H9 (cell line): Measurements from ENCODE around the gene SLC23A1. TPM values are rescaled to one million over a fixed set of nuclear protein-coding genes. Genes with fewer than 3 reads are reported as not detected.

Source experiments
- DNase-seq: peaks from one replicate; pipeline ENCODE4 v3.0.0-alpha.2; 2017
- H2AFZ ChIP-seq: one replicate; pipeline ENCODE4 v1.6.1; 2013; ENCODE audit warnings: mild to moderate bottlenecking, low read length, control low read depth, moderate library complexity
- H2AK5ac ChIP-seq: 2 replicates; pipeline ENCODE4 v1.6.1; 2013; ENCODE audit warnings: low read length, control low read depth, mixed read lengths; ENCODE audit not compliant: insufficient read length
- H2BK120ac ChIP-seq: one replicate; pipeline ENCODE4 v1.6.1; 2013; ENCODE audit warnings: low read depth, mild to moderate bottlenecking, low read length, control low read depth, inconsistent platforms; ENCODE audit not compliant: poor library complexity, severe bottlenecking
- H2BK12ac ChIP-seq: 2 replicates; pipeline ENCODE4 v1.6.1; 2013; ENCODE audit warnings: low read length, control low read depth, mixed read lengths, low read depth; ENCODE audit not compliant: insufficient read length
- H2BK15ac ChIP-seq: 2 replicates; pipeline ENCODE4 v1.6.1; 2013; ENCODE audit warnings: low read depth, low read length, control low read depth
- H2BK20ac ChIP-seq: one replicate; pipeline ENCODE4 v1.6.1; 2013; ENCODE audit warnings: low read depth, mild to moderate bottlenecking, low read length, control low read depth, inconsistent platforms; ENCODE audit not compliant: poor library complexity, severe bottlenecking
- H2BK5ac ChIP-seq: 2 replicates; pipeline ENCODE4 v1.6.1; 2013; ENCODE audit warnings: low read length, control low read depth, mixed read lengths; ENCODE audit not compliant: insufficient read length
- H3K14ac ChIP-seq: 2 replicates; pipeline ENCODE4 v1.6.1; 2013; ENCODE audit warnings: low read length, control low read depth; ENCODE audit not compliant: insufficient read depth
- H3K18ac ChIP-seq: 2 replicates; pipeline ENCODE4 v1.6.1; 2013; ENCODE audit warnings: low read depth, mild to moderate bottlenecking, mixed read lengths, low read length, control low read depth; ENCODE audit not compliant: insufficient read length
- H3K23ac ChIP-seq: 2 replicates; pipeline ENCODE4 v1.6.1; 2013; ENCODE audit warnings: low read length, control low read depth, mixed read lengths, low read depth; ENCODE audit not compliant: insufficient read length
- H3K23me2 ChIP-seq: 2 replicates; pipeline ENCODE4 v1.6.1; 2013; ENCODE audit warnings: low read depth, mild to moderate bottlenecking, mixed read lengths, low read length, control low read depth; ENCODE audit not compliant: insufficient read length, poor library complexity, severe bottlenecking
- H3K27ac ChIP-seq: 2 replicates; pipeline ENCODE4 v1.5.1; 2013; ENCODE audit warnings: low read length, control low read depth, mixed read lengths, low read depth; ENCODE audit not compliant: insufficient read length
- H3K27me3 ChIP-seq: 2 replicates; pipeline ENCODE4 v1.6.1; 2013; ENCODE audit warnings: low read length, control low read depth, inconsistent platforms; ENCODE audit not compliant: insufficient read depth
- H3K4ac ChIP-seq: 2 replicates; pipeline ENCODE4 v1.6.1; 2013; ENCODE audit warnings: low read depth, mild to moderate bottlenecking, control low read depth, inconsistent platforms, low read length, moderate library complexity
- H3K4me1 ChIP-seq: 2 replicates; pipeline ENCODE4 v1.6.1; 2013; ENCODE audit warnings: low read length, control low read depth, inconsistent platforms; ENCODE audit not compliant: insufficient read depth
- H3K4me2 ChIP-seq: 2 replicates; pipeline ENCODE4 v1.6.1; 2013; ENCODE audit warnings: low read length, control low read depth, mixed read lengths; ENCODE audit not compliant: insufficient read length, insufficient read depth
- H3K56ac ChIP-seq: 2 replicates; pipeline ENCODE4 v1.6.1; 2013; ENCODE audit warnings: low read depth, mild to moderate bottlenecking, mixed read lengths, low read length, control low read depth; ENCODE audit not compliant: insufficient read length
- H3K79me1 ChIP-seq: 2 replicates; pipeline ENCODE4 v1.6.1; 2013; ENCODE audit warnings: low read depth, mild to moderate bottlenecking, moderate library complexity, low read length, control low read depth, inconsistent platforms; ENCODE audit not compliant: insufficient read depth, poor library complexity, severe bottlenecking
- H3K79me2 ChIP-seq: 2 replicates; pipeline ENCODE4 v1.6.1; 2013; ENCODE audit warnings: low read length, control low read depth, inconsistent platforms; ENCODE audit not compliant: insufficient read depth
- H3K9ac ChIP-seq: 2 replicates; pipeline ENCODE4 v1.6.1; 2013; ENCODE audit warnings: low read length, control low read depth, mixed read lengths; ENCODE audit not compliant: insufficient read length; ENCODE audit errors: extremely low read depth
- H3K9me3 ChIP-seq: one replicate; pipeline ENCODE4 v1.6.1; 2013; ENCODE audit warnings: low read depth, low read length, inconsistent platforms; ENCODE audit not compliant: control insufficient read depth
- H3T11ph ChIP-seq: one replicate; pipeline ENCODE4 v1.6.1; 2013; ENCODE audit warnings: mild to moderate bottlenecking, low read length, control low read depth, inconsistent platforms
- H4K20me1 ChIP-seq: one replicate; pipeline ENCODE4 v1.6.1; 2013; ENCODE audit not compliant: control insufficient read depth, insufficient read length, insufficient read depth
- H4K5ac ChIP-seq: 2 replicates; pipeline ENCODE4 v1.6.1; 2013; ENCODE audit warnings: low read depth, mild to moderate bottlenecking, mixed read lengths, low read length, control low read depth; ENCODE audit not compliant: insufficient read length
- H4K8ac ChIP-seq: replicated peaks from 2 replicates; pipeline ENCODE4 v1.6.1; 2013; ENCODE audit warnings: low read length, control low read depth, mixed read lengths, low read depth; ENCODE audit not compliant: insufficient read length
- H4K91ac ChIP-seq: 2 replicates; pipeline ENCODE4 v1.6.1; 2013; ENCODE audit warnings: low read depth, mild to moderate bottlenecking, moderate library complexity, mixed read lengths, low read length, control low read depth; ENCODE audit not compliant: insufficient read length
- H3K27ac Mint-ChIP-seq, 3 experiments: 2 replicates in 2 of 3; 3 replicates in 1 of 3; pipeline ENCODE4 v1.8.0; 2020 to 2021; ENCODE audit warnings: mixed read lengths in 3 of 3, mild to moderate bottlenecking in 1 of 3, moderate library complexity in 1 of 3
- H3K27me3 Mint-ChIP-seq: 2 replicates; pipeline ENCODE4 v1.8.0; 2021; ENCODE audit warnings: low read depth, mild to moderate bottlenecking, moderate library complexity, mixed read lengths
- H3K36me3 Mint-ChIP-seq, 3 experiments: 2 replicates in 2 of 3; 3 replicates in 1 of 3; pipeline ENCODE4 v1.8.0; 2020 to 2021; ENCODE audit warnings: low read depth in 3 of 3, mixed read lengths in 3 of 3; ENCODE audit not compliant: insufficient read depth in 1 of 3
- H3K4me1 Mint-ChIP-seq, 2 experiments: 2 replicates each; pipeline ENCODE4 v1.8.0; 2020; ENCODE audit warnings: mixed read lengths in 2 of 2
- H3K4me3 Mint-ChIP-seq, 2 experiments: 2 replicates in 1 of 2; 3 replicates in 1 of 2; pipeline ENCODE4 v1.8.0; 2020 to 2021; ENCODE audit warnings: mild to moderate bottlenecking in 2 of 2, mixed read lengths in 2 of 2, moderate library complexity in 1 of 2
- H3K9me3 Mint-ChIP-seq, 2 experiments: 2 replicates in 1 of 2; 3 replicates in 1 of 2; pipeline ENCODE4 v1.8.0; 2020; ENCODE audit warnings: mild to moderate bottlenecking in 2 of 2, mixed read lengths in 2 of 2, moderate library complexity in 1 of 2
- WGBS: extraction: QIAGEN DNeasy Blood & Tissue Kit; methylation state at CpG from one replicate; pipeline ENCODE4 v1.1.7; 2013; ENCODE audit warnings: missing lambda C conversion rate, low lambda C conversion rate, mixed read lengths; ENCODE audit not compliant: insufficient read length; ENCODE audit errors: extremely low coverage; 5-methylcytosine and 5-hydroxymethylcytosine counted together
- total RNA-seq: library from RNA; stranded (reverse); gene quantifications from 2 replicates; pipeline ENCODE4 v1.2.1, GENCODE V29; 2021
- TF ChIP-seq, protein P1 (sequence below): fragments of 200-600 bp; sonication (generic); conservative IDR thresholded peaks from 3 replicates; pipeline ENCODE4 v1.8.0; 2021; ENCODE audit warnings: antibody characterized with exemption, mild to moderate bottlenecking

The SLC23A1 gene
- total RNA-seq, 1 experiment from 2014 or later, result not detected

GRCh38 chr5:139381837-139382761 lies 998 bp downstream of the SLC23A1 start:
- WGBS, result no CpG with 5 or more reads among the region's 28 CpGs
- Mint-ChIP-seq H3K4me3 (no peak overlapping the region), H3K9me3 (no peaks in the 10 kb centered on the region), H3K4me1 (peaks cover 19 to 27% of the 10 kb centered on the region in 2 experiments; a peak in 3 of 4 replicates), H3K27me3 (no peaks in the 10 kb centered on the region; the same call in 1 of the 2 replicates), H3K36me3 (no peaks in the 10 kb centered on the region; a peak in 1 of 7 replicates), H3K27ac (no peak overlapping the region; a peak in 1 of 7 replicates)
- TF ChIP-seq, protein P1, sequence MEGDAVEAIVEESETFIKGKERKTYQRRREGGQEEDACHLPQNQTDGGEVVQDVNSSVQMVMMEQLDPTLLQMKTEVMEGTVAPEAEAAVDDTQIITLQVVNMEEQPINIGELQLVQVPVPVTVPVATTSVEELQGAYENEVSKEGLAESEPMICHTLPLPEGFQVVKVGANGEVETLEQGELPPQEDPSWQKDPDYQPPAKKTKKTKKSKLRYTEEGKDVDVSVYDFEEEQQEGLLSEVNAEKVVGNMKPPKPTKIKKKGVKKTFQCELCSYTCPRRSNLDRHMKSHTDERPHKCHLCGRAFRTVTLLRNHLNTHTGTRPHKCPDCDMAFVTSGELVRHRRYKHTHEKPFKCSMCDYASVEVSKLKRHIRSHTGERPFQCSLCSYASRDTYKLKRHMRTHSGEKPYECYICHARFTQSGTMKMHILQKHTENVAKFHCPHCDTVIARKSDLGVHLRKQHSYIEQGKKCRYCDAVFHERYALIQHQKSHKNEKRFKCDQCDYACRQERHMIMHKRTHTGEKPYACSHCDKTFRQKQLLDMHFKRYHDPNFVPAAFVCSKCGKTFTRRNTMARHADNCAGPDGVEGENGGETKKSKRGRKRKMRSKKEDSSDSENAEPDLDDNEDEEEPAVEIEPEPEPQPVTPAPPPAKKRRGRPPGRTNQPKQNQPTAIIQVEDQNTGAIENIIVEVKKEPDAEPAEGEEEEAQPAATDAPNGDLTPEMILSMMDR, result no peak
- Histone ChIP-seq H2BK120ac (no peak overlapping the region), H3K23ac (no peak overlapping the region), H3K14ac (no peak overlapping the region), H3K4me1 (no peaks in the 10 kb centered on the region), H2AK5ac (no peak overlapping the region), H2BK15ac (no peak overlapping the region), H3K79me2 (no peaks in the 10 kb centered on the region), H3K79me1 (no peaks in the 10 kb centered on the region), H2BK12ac (no peak overlapping the region), H3K9ac (no peak overlapping the region), H4K8ac (no peak overlapping the region), H3K56ac (no peak overlapping the region), H2BK5ac (no peak overlapping the region), H3K18ac (no peak overlapping the region), H3K27ac (no peak overlapping the region), H3K9me3 (no peaks in the 10 kb centered on the region), H3K4me2 (no peak overlapping the region), H3K23me2 (no peaks in the 10 kb centered on the region), H3K27me3 (no peaks in the 10 kb centered on the region), H4K20me1 (no peaks in the 10 kb centered on the region), H2AFZ (no peak overlapping the region), H3T11ph (no peak overlapping the region), H2BK20ac (no peak overlapping the region), H3K4ac (no peak overlapping the region), H4K91ac (no peak overlapping the region), H4K5ac (no peak overlapping the region)
- no peak for DNase-seq
